Stimulated activated memory B cell treated with anti-CD40 and anti-IgM and Interleukin-4, amounts not matched to agents 10 μg/mL and 1 μg/mL and 100 μg/mL, for 72 hours (primary cell): Measurements from ENCODE around the gene CPSF4L.

ENCODE experiments used
- ATAC-seq: fragments of 150-1000 bp; cut with Tn5 transposase; 2 replicates; pipeline ENCODE4 v1.10.0; 2021
- H3K27ac Mint-ChIP-seq: one replicate; pipeline ENCODE4 v1.8.0; 2022; ENCODE audit warnings: mild to moderate bottlenecking, mixed read lengths
- H3K27me3 Mint-ChIP-seq: one replicate; pipeline ENCODE4 v1.8.0; 2022; ENCODE audit warnings: mixed read lengths
- H3K36me3 Mint-ChIP-seq: one replicate; pipeline ENCODE4 v1.8.0; 2022; ENCODE audit warnings: mixed read lengths
- H3K4me1 Mint-ChIP-seq: one replicate; pipeline ENCODE4 v1.8.0; 2022; ENCODE audit warnings: mixed read lengths
- H3K4me3 Mint-ChIP-seq: one replicate; pipeline ENCODE4 v1.8.0; 2022; ENCODE audit warnings: mild to moderate bottlenecking, moderate library complexity, mixed read lengths
- H3K9me3 Mint-ChIP-seq: one replicate; pipeline ENCODE4 v1.8.0; 2022; ENCODE audit warnings: mixed read lengths

The CPSF4L gene

GRCh38 chr17:73214008-73214407, 47.7 kb downstream of the CPSF4L start:
- Mint-ChIP-seq H3K27me3 (no peaks in the 10 kb centered on the region), H3K4me3 (no peak overlapping the region), H3K9me3 (no peaks in the 10 kb centered on the region), H3K27ac (no peak overlapping the region), H3K4me1 (peaks cover 15% of the 10 kb centered on the region), H3K36me3 (peaks cover 22% of the 10 kb centered on the region)
- ATAC-seq, result no peak

DNA sequence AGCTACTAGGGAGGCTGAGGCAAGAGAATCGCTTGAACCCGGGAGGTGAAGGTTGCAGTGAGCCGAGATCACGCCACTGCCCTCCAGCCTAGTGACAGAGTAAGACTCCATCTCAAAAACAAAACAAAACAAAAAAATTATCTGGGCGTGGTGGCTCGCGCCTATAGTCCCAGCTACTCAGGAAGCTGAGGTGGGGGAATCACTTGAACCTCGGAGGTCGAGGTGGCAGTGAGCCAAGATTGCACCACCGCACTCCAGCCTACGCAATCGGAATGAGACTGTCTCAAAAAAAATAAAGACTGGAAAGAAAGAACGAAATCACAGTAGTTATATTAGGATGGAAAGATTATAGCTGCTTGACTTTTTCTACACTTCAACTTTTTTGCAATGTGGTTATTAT, 49.9 kb downstream of the CPSF4L start:
- Mint-ChIP-seq H3K9me3 (no peaks in the 10 kb centered on the region), H3K27me3 (no peaks in the 10 kb centered on the region), H3K36me3 (peaks cover 36% of the 10 kb centered on the region), H3K4me1 (peaks cover 15% of the 10 kb centered on the region), H3K4me3 (no peak overlapping the region), H3K27ac (no peak overlapping the region)
- ATAC-seq, result no peak

- peaks cover 1% of the 10 kb centered on the region for H3K4me1 Mint-ChIP-seq
- no peak overlapping the region for H3K4me3 Mint-ChIP-seq
- H3K9me3 Mint-ChIP-seq, result no peaks in the 10 kb centered on the region
- no peak for ATAC-seq
- no peaks in the 10 kb centered on the region for H3K27me3 Mint-ChIP-seq
- no peak overlapping the region for H3K27ac Mint-ChIP-seq
- H3K36me3 Mint-ChIP-seq, result peaks cover 35% of the 10 kb centered on the region
Measured at GRCh38 chr17:73210002-73210678, 51.5 kb downstream of the CPSF4L start.

- no peak for ATAC-seq
- no peak overlapping the region for H3K4me3 Mint-ChIP-seq
- H3K27me3 Mint-ChIP-seq, result no peaks in the 10 kb centered on the region
- H3K27ac Mint-ChIP-seq, result no peak overlapping the region
- H3K36me3 Mint-ChIP-seq, result peaks cover 38% of the 10 kb centered on the region
- H3K9me3 Mint-ChIP-seq, result no peaks in the 10 kb centered on the region
- no peaks in the 10 kb centered on the region for H3K4me1 Mint-ChIP-seq
Measured at GRCh38 chr17:73209436-73209835, 52.2 kb downstream of the CPSF4L start.

DNA sequence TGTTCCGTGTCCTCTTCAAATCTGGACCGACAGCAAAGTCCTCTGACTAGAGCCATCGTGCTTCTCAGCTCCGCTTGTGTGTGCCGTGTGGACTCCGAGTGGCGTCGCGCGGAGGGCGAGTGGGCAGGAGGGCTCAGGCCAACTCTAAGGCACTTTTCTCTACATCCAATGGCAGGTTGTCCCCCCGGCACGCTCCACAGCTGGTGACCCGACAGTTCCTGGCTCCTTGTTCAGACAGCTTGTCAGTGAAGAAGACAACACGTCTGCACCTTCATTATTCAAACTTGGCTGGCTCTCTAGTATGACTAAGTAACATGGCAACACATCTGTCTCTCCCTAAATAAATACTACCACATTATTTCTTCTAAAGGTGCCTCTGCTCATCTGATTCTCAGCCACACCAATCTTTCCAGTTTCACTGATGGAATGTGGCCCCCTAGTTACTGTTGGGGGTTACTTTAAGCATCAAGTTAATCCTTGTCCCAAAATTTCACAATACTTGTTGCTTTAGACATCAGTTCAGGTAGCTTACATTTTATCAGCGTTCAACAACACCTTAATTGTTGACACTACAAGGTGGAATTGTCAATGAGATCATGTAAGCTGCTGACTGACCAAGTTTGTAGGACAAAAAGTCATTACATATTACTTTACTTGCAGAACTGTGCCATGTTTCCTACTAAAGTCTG, 53.4 kb downstream of the CPSF4L start:
- Mint-ChIP-seq H3K4me1 (no peaks in the 10 kb centered on the region), H3K4me3 (no peak overlapping the region), H3K9me3 (no peaks in the 10 kb centered on the region), H3K27me3 (no peaks in the 10 kb centered on the region), H3K36me3 (peaks cover 46% of the 10 kb centered on the region), H3K27ac (no peak overlapping the region)
- ATAC-seq, result no peak

DNA sequence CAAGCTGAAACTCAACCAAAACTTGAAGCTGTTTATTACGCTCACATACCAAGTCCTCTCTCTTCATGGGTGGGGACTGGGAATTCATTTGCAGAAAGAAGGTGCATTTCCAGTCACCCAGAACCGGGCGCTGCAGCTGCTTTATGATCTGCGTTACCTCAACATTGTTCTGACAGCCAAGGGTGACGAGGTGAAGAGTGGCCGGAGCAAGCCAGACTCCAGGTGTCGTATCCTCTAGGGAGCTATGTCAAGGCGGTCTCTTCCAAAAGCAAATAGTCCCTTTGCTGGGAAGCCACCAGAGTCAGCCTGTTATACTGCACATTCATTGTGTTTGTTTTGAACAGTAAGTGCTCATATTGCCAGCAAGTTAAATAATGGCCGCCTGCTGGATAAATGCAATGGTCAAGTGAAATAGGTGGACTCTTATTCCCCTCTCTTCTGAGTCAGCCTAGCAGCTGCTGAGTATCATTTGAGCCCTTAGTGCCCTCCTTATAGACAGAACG, 56.2 kb downstream of the CPSF4L start:
- Mint-ChIP-seq H3K4me1 (no peaks in the 10 kb centered on the region), H3K27ac (no peak overlapping the region), H3K36me3 (peaks cover 71% of the 10 kb centered on the region), H3K9me3 (no peaks in the 10 kb centered on the region), H3K4me3 (no peak overlapping the region), H3K27me3 (no peaks in the 10 kb centered on the region)
- ATAC-seq, result no peak

- Mint-ChIP-seq H3K4me3 (no peak overlapping the region), H3K36me3 (peaks cover 79% of the 10 kb centered on the region)
Measured at GRCh38 chr17:73203788-73204479, 57.7 kb downstream of the CPSF4L start.

GRCh38 chr17:73203135-73203787, 58.4 kb downstream of the CPSF4L start:
- ATAC-seq, result no peak
- Mint-ChIP-seq H3K4me1 (no peaks in the 10 kb centered on the region), H3K27ac (no peak overlapping the region), H3K27me3 (no peaks in the 10 kb centered on the region), H3K9me3 (no peaks in the 10 kb centered on the region), H3K4me3 (no peak overlapping the region), H3K36me3 (peaks cover 81% of the 10 kb centered on the region)

More at GRCh38 chr17:73203788-73204479, 57.7 kb downstream of the CPSF4L start:
- Mint-ChIP-seq H3K4me1 (no peaks in the 10 kb centered on the region), H3K27ac (no peak overlapping the region), H3K9me3 (no peaks in the 10 kb centered on the region), H3K27me3 (no peaks in the 10 kb centered on the region)
- no peak for ATAC-seq

- no peak overlapping the region for H3K4me3 Mint-ChIP-seq
- ATAC-seq, result no peak
- H3K36me3 Mint-ChIP-seq, result peaks cover 82% of the 10 kb centered on the region
- no peaks in the 10 kb centered on the region for H3K4me1 Mint-ChIP-seq
- H3K9me3 Mint-ChIP-seq, result no peaks in the 10 kb centered on the region
- no peaks in the 10 kb centered on the region for H3K27me3 Mint-ChIP-seq
- no peak overlapping the region for H3K27ac Mint-ChIP-seq
Measured at GRCh38 chr17:73201215-73202069, 60.2 kb downstream of the CPSF4L start.

DNA sequence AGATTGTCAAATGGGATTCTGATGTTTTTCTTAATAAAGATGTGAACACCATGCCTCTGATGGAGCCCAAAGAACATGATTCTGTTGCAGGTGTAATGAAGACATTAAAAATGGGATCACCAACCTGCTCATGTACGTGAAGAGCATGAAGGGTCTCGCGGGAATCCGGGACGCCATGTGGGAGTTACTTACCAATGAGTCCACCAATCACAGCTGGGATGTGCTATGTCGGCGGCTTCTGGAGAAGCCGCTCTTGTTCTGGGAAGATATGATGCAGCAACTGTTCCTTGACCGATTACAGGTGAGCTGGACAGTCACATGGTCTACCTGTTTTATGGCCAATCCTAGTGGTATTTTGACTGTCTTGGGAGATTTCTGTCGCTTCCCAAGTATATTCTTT, 61.2 kb downstream of the CPSF4L start:
- Mint-ChIP-seq H3K27ac (no peak overlapping the region), H3K4me3 (no peak overlapping the region), H3K4me1 (no peaks in the 10 kb centered on the region), H3K27me3 (no peaks in the 10 kb centered on the region), H3K36me3 (peaks cover 80% of the 10 kb centered on the region), H3K9me3 (no peaks in the 10 kb centered on the region)
- ATAC-seq, result no peak

- Mint-ChIP-seq H3K27ac (no peak overlapping the region), H3K9me3 (no peaks in the 10 kb centered on the region), H3K4me1 (peaks cover under 1% of the 10 kb centered on the region), H3K36me3 (peaks cover 73% of the 10 kb centered on the region), H3K27me3 (no peaks in the 10 kb centered on the region), H3K4me3 (no peak overlapping the region)
- no peak for ATAC-seq
Measured at GRCh38 chr17:73199751-73200317, 61.8 kb downstream of the CPSF4L start.

DNA sequence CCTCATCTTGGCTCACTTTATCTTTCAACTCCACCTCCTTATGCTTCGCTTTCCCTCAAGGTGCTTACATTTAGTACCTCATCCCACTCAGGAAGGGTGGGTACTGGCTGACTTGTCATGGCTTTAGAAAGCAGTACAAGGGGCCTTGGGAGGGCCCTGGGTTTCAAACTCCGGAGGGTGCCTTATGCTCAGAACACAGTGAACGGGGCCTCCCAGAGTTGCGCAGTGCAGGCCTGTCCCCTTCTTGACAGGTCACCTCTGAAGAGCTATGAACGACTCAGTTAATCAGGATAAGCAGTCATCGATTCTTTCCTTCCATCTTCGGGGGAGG, 62.8 kb downstream of the CPSF4L start:
- no peaks in the 10 kb centered on the region for H3K9me3 Mint-ChIP-seq
- peaks cover 7% of the 10 kb centered on the region for H3K4me1 Mint-ChIP-seq
- H3K4me3 Mint-ChIP-seq, result no peak overlapping the region
- H3K27ac Mint-ChIP-seq, result no peak overlapping the region
- ATAC-seq, result no peak
- H3K27me3 Mint-ChIP-seq, result no peaks in the 10 kb centered on the region
- H3K36me3 Mint-ChIP-seq, result peaks cover 70% of the 10 kb centered on the region
